ENCODE data around the gene HS1BP3.

Gene HS1BP3

GRCh38 chr2:20617081-20617575 lies 33.8 kb downstream of the HS1BP3 start:
- peak; percentile 48 for DNase-seq (ENCODE audit: low read depth)

- DNase-seq (ENCODE audit: low read depth): no peak
These were observed 34.5 kb downstream of the HS1BP3 start for GRCh38 chr2:20616341-20616871.

GRCh38 chr2:20615466-20616241 lies 35.2 kb downstream of the HS1BP3 start:
- DNase-seq (ENCODE audit: low read depth): no peak

- DNase-seq (ENCODE audit: low read depth): no peak
These were observed 35.8 kb downstream of the HS1BP3 start for GRCh38 chr2:20615068-20615465.

- peak; percentile 58 for DNase-seq (ENCODE audit: low read depth)
These were observed 36.5 kb downstream of the HS1BP3 start for GRCh38 chr2:20614201-20615067.

- no peak for DNase-seq (ENCODE audit: low read depth)
These were observed 37.7 kb downstream of the HS1BP3 start for GRCh38 chr2:20612925-20613916.

GRCh38 chr2:20611844-20612356 lies 39.0 kb downstream of the HS1BP3 start:
- DNase-seq (ENCODE audit: low read depth): no peak

GRCh38 chr2:20611077-20611843 lies 39.6 kb downstream of the HS1BP3 start:
- peak; percentile 98 for DNase-seq (ENCODE audit: low read depth)

GRCh38 chr2:20609995-20610357 lies 40.9 kb downstream of the HS1BP3 start:
- DNase-seq (ENCODE audit: low read depth): no peak

- peak; percentile 70 for DNase-seq (ENCODE audit: low read depth)
These were observed 41.4 kb downstream of the HS1BP3 start for GRCh38 chr2:20609349-20609994.

GRCh38 chr2:20608666-20609348 lies 42.1 kb downstream of the HS1BP3 start:
- DNase-seq (ENCODE audit: low read depth): no peak

- DNase-seq (ENCODE audit: low read depth): no peak
These were observed 43.5 kb downstream of the HS1BP3 start for GRCh38 chr2:20607446-20607845.

GRCh38 chr2:20606198-20606597 lies 44.7 kb downstream of the HS1BP3 start:
- DNase-seq (ENCODE audit: low read depth): no peak

GRCh38 chr2:20604951-20605381 lies 45.9 kb downstream of the HS1BP3 start:
- peak; percentile 94 for DNase-seq (ENCODE audit: low read depth)

GRCh38 chr2:20604401-20604911 lies 46.4 kb downstream of the HS1BP3 start:
- no peak for DNase-seq (ENCODE audit: low read depth)

GRCh38 chr2:20603791-20604190 lies 47.1 kb downstream of the HS1BP3 start:
- no peak for DNase-seq (ENCODE audit: low read depth)

GRCh38 chr2:20602803-20603202 lies 48.1 kb downstream of the HS1BP3 start:
- DNase-seq (ENCODE audit: low read depth): no peak

GRCh38 chr2:20600756-20601325 lies 50.1 kb downstream of the HS1BP3 start:
- DNase-seq (ENCODE audit: low read depth): no peak

All from amniotic epithelial cell (primary cell).